HL-60 (cell line): ENCODE results near the gene USP24.

Experiments
- DNase-seq, 2 experiments: peaks; one replicate each; pipeline ENCODE4 v3.0.0-alpha.2; 2010 to 2020; ENCODE audit warnings: low read depth in 1 of 2, low spot score in 1 of 2
- H3K27ac ChIP-seq: fragments of 250-450 bp; sonication (Bioruptor Pico); replicated peaks from 2 replicates; pipeline ENCODE4 v1.5.1; 2020; ENCODE audit warnings: mild to moderate bottlenecking, moderate library complexity
- H3K27me3 ChIP-seq: fragments of 250-450 bp; sonication (Bioruptor Pico); 2 replicates; pipeline ENCODE4 v1.5.1; 2021; ENCODE audit warnings: mild to moderate bottlenecking, moderate library complexity; ENCODE audit not compliant: insufficient read depth, poor library complexity, severe bottlenecking
- H3K4me3 ChIP-seq: replicated peaks from 2 replicates; pipeline ENCODE4 v1.5.1; 2011; ENCODE audit warnings: mild to moderate bottlenecking, control low read depth, low read length; ENCODE audit not compliant: insufficient read depth
- GABPA ChIP-seq: IDR thresholded peaks from 2 replicates; pipeline ENCODE4 v1.6.1; 2012; ENCODE audit warnings: low read depth
- POLR2AphosphoS5 ChIP-seq: IDR thresholded peaks from 2 replicates; pipeline ENCODE4 v1.6.1; 2012; ENCODE audit warnings: low read depth
- SPI1 ChIP-seq: IDR thresholded peaks from 2 replicates; pipeline ENCODE4 v1.6.1; 2012; ENCODE audit warnings: low read depth, mild to moderate bottlenecking, borderline replicate concordance
- TF ChIP-seq, protein P1 (sequence below): IDR thresholded peaks from one replicate; pipeline ENCODE4 v1.5.1; 2011; ENCODE audit warnings: low read length, control low read depth, inconsistent platforms; ENCODE audit not compliant: insufficient read depth
- TF ChIP-seq, protein P2 (sequence below): IDR thresholded peaks from 2 replicates; pipeline ENCODE4 v1.6.1; 2012; ENCODE audit warnings: low read depth; ENCODE audit not compliant: insufficient replicate concordance

Gene USP24

DNA sequence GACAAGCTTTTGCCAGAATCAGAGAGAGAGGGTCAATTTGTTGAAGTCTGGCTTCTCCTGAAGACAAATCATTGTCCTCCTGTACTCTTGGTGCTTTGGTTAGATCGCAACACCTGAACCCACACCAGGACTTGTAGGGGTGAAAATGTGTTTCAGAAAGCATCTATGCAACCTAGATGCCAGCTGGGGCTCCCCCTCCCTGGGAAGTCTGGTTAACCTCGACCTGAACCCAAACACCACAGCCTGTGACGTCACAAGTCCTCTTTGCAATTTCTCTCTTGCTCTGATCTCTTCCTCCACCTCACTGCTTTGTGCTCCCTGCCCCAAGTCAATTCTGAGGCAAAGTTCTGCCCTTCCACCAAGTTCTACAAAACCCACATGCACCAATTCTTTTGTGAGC, 42.8 kb upstream of the USP24 start:
- H3K27me3 ChIP-seq = no peaks in the 10 kb centered on the region
- TF ChIP-seq, protein P1, sequence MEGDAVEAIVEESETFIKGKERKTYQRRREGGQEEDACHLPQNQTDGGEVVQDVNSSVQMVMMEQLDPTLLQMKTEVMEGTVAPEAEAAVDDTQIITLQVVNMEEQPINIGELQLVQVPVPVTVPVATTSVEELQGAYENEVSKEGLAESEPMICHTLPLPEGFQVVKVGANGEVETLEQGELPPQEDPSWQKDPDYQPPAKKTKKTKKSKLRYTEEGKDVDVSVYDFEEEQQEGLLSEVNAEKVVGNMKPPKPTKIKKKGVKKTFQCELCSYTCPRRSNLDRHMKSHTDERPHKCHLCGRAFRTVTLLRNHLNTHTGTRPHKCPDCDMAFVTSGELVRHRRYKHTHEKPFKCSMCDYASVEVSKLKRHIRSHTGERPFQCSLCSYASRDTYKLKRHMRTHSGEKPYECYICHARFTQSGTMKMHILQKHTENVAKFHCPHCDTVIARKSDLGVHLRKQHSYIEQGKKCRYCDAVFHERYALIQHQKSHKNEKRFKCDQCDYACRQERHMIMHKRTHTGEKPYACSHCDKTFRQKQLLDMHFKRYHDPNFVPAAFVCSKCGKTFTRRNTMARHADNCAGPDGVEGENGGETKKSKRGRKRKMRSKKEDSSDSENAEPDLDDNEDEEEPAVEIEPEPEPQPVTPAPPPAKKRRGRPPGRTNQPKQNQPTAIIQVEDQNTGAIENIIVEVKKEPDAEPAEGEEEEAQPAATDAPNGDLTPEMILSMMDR = no peak
- TF ChIP-seq, protein P2, sequence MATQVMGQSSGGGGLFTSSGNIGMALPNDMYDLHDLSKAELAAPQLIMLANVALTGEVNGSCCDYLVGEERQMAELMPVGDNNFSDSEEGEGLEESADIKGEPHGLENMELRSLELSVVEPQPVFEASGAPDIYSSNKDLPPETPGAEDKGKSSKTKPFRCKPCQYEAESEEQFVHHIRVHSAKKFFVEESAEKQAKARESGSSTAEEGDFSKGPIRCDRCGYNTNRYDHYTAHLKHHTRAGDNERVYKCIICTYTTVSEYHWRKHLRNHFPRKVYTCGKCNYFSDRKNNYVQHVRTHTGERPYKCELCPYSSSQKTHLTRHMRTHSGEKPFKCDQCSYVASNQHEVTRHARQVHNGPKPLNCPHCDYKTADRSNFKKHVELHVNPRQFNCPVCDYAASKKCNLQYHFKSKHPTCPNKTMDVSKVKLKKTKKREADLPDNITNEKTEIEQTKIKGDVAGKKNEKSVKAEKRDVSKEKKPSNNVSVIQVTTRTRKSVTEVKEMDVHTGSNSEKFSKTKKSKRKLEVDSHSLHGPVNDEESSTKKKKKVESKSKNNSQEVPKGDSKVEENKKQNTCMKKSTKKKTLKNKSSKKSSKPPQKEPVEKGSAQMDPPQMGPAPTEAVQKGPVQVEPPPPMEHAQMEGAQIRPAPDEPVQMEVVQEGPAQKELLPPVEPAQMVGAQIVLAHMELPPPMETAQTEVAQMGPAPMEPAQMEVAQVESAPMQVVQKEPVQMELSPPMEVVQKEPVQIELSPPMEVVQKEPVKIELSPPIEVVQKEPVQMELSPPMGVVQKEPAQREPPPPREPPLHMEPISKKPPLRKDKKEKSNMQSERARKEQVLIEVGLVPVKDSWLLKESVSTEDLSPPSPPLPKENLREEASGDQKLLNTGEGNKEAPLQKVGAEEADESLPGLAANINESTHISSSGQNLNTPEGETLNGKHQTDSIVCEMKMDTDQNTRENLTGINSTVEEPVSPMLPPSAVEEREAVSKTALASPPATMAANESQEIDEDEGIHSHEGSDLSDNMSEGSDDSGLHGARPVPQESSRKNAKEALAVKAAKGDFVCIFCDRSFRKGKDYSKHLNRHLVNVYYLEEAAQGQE = no peak
- TF ChIP-seq POLR2AphosphoS5 (no peak), GABPA (no peak), SPI1 (no peak)
- H3K4me3 ChIP-seq = no peak overlapping the region
- no peak overlapping the region for H3K27ac ChIP-seq
- peak in 1 of 2 experiments; percentile 21 for DNase-seq

DNA sequence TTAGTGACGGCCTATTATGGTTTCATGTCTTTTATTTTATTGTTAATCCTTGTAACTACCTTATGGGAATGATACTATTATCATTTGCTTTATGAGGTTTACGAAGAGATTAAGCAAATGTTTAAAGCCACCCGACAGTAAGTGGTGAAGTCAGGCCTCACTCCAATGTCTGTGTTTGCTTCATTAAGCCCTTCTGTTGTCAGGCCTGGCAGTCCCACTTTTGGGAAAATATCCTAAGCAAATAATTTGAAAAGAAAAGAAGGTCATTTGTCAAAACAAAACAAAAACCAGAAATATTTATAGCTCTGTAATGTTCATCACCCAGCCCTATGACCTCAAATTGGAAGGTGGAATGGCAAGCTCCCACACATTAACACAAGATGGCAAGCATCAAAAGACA, 40.7 kb upstream of the USP24 start:
- no peak for DNase-seq
- Histone ChIP-seq H3K4me3 (no peak overlapping the region), H3K27me3 (no peaks in the 10 kb centered on the region), H3K27ac (no peak overlapping the region)
- TF ChIP-seq SPI1 (no peak), GABPA (no peak), POLR2AphosphoS5 (no peak)
- TF ChIP-seq, protein P2 = no peak
- TF ChIP-seq, protein P1 = no peak

DNA sequence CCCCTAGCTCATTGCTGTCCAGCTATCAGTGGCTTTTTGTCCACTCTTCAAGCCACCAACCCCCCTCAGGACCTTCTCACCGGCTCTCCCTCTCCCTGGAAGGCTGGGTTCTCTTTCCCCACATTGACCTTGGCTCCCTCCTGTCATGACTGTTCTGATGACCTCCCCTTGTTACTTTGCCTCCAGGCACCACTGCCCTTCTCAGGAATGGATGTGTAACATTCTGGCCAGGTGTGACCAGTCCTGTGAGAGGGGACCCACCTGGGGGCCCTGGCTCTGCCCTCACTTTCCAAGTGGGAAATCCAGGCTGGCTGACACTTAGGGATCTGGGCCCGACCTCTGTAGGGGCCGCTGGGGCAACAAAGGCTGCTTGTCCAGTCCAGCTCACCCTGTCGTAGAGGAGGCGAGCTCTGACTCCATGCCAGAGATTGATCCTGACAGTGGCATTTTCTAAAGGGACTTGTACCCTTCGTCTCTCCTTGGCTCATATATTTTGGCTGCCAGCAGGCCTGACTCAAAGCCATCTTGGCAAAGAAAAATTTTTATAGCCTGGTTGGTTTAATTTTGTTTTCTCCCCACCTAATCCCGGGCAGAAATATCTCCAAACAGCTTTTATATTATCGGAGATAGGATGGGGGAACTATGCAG, 37.9 kb upstream of the USP24 start:
- Histone ChIP-seq H3K27me3 (no peaks in the 10 kb centered on the region), H3K4me3 (no peak overlapping the region), H3K27ac (no peak overlapping the region)
- TF ChIP-seq GABPA (no peak), POLR2AphosphoS5 (no peak), SPI1 (no peak)
- TF ChIP-seq, protein P1 = no peak
- TF ChIP-seq, protein P2 = no peak
- DNase-seq = no peak
